ENCODE measurements around the gene PDE6B.

Gene PDE6B

DNA sequence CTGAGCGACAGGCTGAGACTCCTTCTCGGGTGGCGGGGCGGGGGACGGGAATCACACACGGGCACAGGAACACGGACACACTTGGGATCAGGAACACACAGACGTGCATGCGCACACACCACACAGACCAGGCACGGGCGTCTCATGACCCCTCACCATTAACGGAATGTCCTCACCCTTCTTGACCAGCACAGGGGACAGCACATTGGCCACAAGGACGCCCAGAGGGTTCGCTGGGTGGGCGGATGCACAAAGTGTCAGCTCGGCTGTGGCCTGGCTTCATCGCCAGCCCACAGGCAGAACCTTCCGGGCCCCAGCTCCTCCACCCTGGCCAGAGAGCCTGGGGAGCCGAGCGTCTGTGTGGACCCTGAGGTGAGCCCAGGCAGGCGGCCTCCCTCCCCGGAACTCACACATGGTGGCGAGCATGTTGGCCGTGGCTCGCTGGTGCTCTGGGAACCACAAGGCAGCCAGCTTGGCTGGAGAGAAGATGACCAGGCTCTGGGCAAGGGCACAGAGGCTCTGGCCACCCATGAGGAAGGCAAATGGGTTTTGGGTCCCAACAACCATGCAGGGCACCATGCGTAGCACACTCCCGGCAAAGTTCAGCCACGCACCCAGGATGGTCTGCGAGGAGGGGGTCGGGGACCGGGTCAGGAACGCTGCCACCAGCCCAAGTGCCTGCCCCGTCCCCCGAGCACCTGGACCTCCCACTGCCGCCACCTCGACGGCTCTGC lies 60.5 kb downstream of the PDE6B start:
- TF ChIP-seq CTCF (IDR thresholded peaks at IDR 0.05; ENCODE audit: insufficient read depth, low read length, missing control alignments), result no peak
- ChIA-PET CTCF (interaction anchor here (2.2 kb wide), 1 partner anchor 10 kb away, joined by 6 read pairs; no protein-coding TSS in a partner anchor), POLR2A (no interaction called here)
- H3K4me3 ChIP-seq (ENCODE audit: low read depth, low read length), result no peak overlapping the region
- DNase-seq (ENCODE audit: low read depth, low spot score), result no peak

DNA sequence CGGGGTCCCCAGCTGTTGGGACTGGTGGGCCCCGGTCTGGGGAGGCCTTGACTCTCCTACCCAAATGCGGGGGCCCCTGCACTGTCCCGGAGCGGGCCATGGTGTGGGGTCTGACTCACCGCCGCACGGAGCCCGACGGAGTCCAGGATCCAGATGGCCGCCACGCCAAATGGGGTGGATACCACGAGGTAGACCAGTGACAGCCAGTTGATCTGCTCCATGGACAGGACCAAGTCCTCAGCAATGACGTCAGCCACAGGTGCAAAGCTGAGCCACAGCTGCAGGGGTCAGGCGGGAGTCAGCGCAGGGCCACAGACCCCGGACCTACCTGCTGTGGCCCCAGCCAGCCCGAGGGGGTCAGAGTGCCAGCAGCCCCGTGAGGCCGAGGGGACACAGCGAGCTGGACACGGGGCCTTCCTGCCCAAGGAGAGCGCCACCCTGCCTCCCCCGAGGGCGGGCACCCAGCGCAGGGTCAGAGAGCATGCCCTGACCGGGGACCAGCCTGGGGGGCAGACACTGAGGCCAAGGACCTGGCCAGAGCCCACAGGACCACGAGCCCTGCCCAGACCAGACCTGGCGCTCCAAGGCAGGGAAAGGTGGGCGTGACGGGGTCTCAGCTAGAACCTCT lies 61.2 kb downstream of the PDE6B start:
- no peak for DNase-seq (ENCODE audit: low read depth, low spot score)
- ChIA-PET CTCF (interaction anchor here (0.9 to 2.2 kb wide), 2 partner anchors 11 to 13 kb away, joined by 4 to 6 read pairs; partner anchors contain the start of gene ATP5ME), POLR2A (no interaction called here)
- TF ChIP-seq CTCF (IDR thresholded peaks at IDR 0.05; ENCODE audit: insufficient read depth, low read length, missing control alignments), result no peak
- no peak overlapping the region for H3K4me3 ChIP-seq (ENCODE audit: low read depth, low read length)

DNA sequence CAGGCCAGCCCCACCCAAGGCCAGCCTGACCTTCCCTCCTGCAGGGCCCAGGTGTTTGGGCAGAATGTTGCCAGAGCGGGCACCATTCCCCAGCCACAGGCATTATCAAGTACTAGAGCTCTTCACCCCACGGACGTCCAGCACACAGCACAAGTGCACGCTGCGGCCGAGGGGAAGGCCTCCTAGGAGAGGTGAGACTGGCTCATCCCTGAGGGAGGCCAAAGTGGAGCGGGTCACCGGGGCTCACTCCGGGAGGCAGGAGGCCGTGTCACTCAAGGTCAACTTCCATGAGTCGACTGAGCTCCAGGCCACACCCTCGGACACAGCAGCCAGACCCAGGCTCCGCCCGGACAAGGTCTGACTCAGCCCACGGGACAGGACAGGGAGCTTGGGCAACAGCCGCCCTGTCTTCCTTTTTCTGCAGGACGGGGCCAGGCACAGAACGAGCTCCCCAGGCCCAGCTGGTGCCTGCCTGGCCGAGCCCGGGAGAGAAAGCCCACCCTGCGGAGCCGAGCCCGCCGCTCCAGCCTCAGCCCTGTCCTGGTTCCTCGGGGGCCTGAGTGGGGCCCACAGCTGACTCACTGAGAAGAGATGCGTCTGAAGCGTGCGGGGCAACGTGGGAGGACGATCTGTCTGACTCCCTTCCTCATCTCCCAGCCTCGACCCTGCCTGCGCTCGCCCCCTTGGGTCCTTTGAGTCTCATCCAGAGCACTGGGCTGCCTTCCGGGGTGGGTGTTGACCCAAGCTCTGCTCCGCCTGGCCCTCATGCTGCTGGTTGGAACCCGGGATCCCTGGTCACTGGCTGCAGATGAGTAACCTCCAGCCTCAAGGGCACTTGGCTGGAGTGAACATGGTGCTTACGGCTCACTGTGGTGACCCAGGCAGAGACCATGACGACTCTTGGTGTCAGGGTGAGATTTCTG lies 61.9 kb downstream of the PDE6B start:
- CTCF ChIA-PET, result interaction anchor here (0.7 to 2.2 kb wide), 3 partner anchors 12 to 53 kb away, joined by 3 to 6 read pairs (median 4); partner anchors contain the start of gene ATP5ME
- DNase-seq (ENCODE audit: low read depth, low spot score), result no peak
- no peak for TF ChIP-seq CTCF (IDR thresholded peaks at IDR 0.05; ENCODE audit: insufficient read depth, low read length, missing control alignments)
- POLR2A ChIA-PET, result no interaction called here
- H3K4me3 ChIP-seq (ENCODE audit: low read depth, low read length), result no peak overlapping the region

DNA sequence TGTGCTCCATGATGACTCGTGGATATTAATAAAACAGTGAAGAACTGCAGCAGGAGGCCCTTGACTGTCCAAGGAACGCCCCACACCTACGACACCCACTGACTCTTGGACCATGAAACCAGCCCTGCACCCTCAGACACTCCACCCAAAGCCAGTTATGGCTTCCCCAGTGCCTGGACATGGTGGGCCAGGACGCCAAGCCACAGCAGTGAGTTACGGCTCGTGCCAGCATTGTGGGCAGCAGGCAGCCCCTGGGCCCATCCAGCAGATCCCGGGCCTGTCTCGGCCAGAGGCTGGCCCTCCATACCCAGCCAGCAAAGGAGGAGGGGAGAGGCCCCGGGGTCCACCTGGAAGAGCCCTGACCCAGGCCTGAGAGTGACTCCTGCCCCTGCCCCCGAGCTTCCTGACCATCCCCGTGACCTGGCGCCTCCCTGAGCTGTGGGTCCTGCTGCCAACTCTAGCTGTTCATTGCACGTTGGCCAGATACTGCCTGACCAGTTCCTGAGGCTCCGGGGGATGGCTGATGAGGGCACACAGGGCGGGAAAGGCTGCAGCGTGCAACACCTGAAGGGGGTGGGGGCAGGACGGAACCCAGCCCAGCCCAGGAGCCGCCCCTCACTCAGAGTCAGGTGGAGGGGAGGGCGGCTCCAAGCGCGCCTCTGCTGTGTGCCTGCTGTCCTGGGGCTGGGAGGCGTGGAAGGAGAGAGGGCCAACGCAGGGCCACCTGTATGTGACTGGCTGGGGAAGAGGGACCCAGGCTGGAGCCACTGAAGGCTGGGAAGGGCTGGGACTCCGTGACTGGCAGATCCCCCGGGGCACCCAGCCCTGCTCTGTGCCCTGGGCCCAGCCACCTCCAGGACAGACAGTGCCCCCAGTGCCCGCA lies 62.8 kb downstream of the PDE6B start:
- POLR2A ChIA-PET, result no interaction called here
- CTCF ChIA-PET, result no interaction called here
- no peak for TF ChIP-seq CTCF (IDR thresholded peaks at IDR 0.05; ENCODE audit: insufficient read depth, low read length, missing control alignments)
- no peak overlapping the region; the same call in none of the 2 replicates for H3K4me3 ChIP-seq (ENCODE audit: low read depth, low read length)
- no peak for DNase-seq (ENCODE audit: low read depth, low spot score)

DNA sequence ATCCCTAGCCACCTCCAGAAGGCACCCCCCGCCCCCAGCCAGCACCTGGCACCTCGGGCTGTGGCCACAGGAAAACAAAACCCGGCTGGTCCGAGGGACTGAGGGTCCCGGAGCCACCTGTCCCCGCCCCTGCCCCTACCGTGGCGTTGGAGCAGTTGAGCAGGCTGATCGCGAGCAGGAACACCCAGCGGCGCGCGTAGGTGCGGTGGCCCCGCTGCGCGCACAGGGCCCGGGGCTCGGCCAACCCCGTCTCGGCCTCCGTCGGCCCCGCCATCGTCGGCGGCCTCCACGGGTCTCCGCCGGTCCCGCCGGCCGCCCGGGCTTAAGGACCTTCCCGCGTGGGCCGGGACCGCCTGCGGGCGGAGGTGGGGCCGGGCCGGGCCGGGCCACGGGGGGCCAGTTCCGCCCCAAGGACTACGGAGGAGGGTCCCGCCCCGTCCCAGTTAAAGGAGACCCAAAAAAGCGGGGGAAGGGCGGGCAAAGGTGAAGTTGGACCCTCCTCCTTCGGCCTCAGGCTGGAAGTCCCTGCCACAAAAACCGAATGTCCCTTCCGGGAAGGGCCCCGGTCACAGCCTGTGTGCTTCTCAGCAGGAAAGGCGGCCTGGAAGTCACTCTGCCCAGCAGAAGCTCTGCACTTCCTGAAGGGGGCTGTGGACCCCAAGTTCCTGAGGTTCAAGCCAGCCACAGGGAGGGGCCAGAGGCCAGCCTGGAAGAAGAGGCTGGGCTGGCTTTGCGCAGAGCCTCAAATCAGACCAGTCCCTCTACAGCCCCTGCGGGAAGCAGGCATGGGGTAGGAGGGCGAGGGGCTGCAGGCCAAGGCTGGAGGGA lies 63.7 kb downstream of the PDE6B start, which contains the start of gene SLC49A3:
TSS of gene SLC49A3 (minus strand) at position 298 of the 828 bp plus-strand sequence. CDS start at position 274, 24 bp downstream.
- no peak for TF ChIP-seq CTCF (IDR thresholded peaks at IDR 0.05; ENCODE audit: insufficient read depth, low read length, missing control alignments)
- peak within 1 kb of the TSS; percentile 8 for H3K4me3 ChIP-seq (ENCODE audit: low read depth, low read length)
- ChIA-PET POLR2A (no interaction called here), CTCF (no interaction called here)
- no peak for DNase-seq (ENCODE audit: low read depth, low spot score)
